NCI-H146 treated with DMSO at 0.1 percent for 48 hours (cell line): ENCODE results near the gene CLN6.

ENCODE experiments used
- DNase-seq: peaks from one replicate; lab custom pipeline; 2025; ENCODE audit not compliant: unreplicated experiment; lab: John Stamatoyannopoulos, UW

CLN6 gene

GRCh38 chr15:68229386-68230156 is at the start of gene CLN6:
Gene CLN6 (minus strand): TSS chr15:68229728. CDS start chr15:68229584, 144 bp downstream.
- DNase-seq, result peak; percentile 32

DNA sequence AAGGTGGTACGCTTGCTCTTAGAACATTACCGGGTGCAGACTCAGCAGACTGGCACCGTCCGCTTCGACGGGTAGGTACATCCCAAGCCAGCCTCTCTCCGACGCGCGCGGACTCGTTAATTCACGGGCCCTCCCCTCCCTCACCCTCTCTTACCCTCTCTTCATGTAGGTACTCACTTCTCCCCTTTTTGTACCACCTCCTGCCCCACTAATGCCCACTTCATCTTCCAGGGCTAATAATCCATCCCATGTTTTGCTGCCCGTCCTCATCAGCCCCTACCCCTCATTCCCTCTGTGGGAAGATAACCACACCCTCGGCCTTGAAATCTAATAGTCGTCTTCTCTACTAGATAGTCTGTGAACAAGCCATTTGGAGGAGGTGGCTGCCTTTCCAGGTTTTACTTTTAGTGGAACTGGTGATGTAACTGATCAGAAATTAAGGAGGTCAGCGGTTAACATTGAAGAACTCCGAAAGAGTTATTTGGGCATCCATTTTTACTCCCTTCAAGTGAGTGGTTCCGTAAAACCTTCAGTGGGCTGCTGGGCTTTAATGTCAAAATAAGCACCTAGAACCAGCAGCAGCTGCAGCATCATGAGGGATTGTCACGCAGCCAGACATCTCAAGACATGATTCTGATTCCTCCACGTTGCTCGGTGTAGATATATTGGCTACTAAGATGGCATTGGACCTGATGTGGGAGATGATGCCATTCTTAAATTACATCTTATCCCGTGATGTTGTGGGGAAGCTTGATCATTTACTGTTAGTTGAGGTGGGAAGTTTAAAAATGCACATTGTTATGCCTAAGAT is 49.3 kb upstream of the CLN6 start:
- peak; percentile 10 for DNase-seq

DNA sequence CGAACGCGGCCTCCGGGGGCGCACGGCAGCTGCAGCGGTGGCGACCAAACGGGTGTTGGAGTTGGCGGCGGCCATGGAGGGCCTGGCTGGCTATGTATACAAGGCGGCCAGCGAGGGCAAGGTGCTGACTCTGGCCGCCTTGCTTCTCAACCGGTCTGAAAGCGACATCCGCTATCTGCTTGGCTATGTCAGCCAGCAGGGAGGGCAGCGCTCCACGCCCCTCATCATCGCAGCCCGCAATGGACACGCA is 48.7 kb upstream of the CLN6 start:
- DNase-seq, result no peak

- DNase-seq, result peak; percentile 63
These were observed 48.2 kb upstream of the CLN6 start, which contains the start of gene FEM1B for GRCh38 chr15:68277603-68278344. Gene FEM1B (plus strand): TSS chr15:68277745. CDS start chr15:68278418, 673 bp downstream.

GRCh38 chr15:68277131-68277602 is 47.6 kb upstream of the CLN6 start:
- peak; percentile 61 for DNase-seq

DNA sequence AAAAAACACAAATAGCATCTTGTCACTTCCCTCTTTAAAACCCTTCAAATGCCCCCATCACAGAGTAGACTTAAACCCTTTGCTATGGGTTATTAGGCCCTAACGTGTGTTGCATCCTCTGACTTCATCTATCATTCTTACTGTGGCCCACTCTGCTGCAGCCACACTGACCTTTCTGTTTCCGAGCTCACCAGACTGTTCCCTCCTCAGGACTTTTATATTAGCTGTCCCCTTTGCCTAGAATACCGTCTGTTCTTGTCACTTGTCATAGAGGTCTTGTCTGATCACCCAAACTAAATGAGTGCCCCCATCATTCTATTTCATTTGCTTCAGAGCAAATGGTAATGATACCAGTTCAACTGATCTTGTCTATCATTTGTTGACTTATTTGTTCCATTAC is 47.1 kb upstream of the CLN6 start:
- DNase-seq, result no peak

GRCh38 chr15:68275165-68275746 is 45.7 kb upstream of the CLN6 start:
- DNase-seq, result no peak

- no peak for DNase-seq
These were observed 44.8 kb upstream of the CLN6 start for GRCh38 chr15:68274201-68274848.

GRCh38 chr15:68272721-68273271 is 43.3 kb upstream of the CLN6 start:
- DNase-seq, result no peak

- no peak for DNase-seq
These were observed 42.4 kb upstream of the CLN6 start for GRCh38 chr15:68271854-68272471.

DNA sequence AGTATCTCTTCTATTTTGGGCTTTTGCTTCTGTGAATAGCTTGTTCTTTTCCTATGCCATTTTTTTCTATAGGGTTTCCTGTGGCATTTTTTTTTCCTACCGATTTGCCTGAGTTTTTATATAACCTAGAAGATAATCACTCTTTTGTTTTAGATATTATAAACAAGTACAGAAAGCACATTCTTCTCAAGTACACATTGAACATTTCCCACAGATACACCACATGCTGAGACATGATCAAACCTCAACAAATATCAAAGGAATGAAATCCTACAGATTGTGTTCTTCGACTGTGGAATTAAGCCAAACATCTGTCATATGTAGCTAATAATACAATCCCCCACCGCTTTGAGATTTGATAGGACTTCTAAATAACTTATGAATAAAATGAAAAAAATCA is 38.9 kb upstream of the CLN6 start:
- no peak for DNase-seq

GRCh38 chr15:68265674-68266073 is 36.1 kb upstream of the CLN6 start:
- no peak for DNase-seq

- no peak for DNase-seq
These were observed 35.6 kb upstream of the CLN6 start for GRCh38 chr15:68265081-68265480.

- no peak for DNase-seq
These were observed 34.8 kb upstream of the CLN6 start for GRCh38 chr15:68264282-68264681.

- no peak for DNase-seq
These were observed 33.2 kb upstream of the CLN6 start for GRCh38 chr15:68262514-68263356.

- no peak for DNase-seq
These were observed 32.5 kb upstream of the CLN6 start for GRCh38 chr15:68261980-68262379.

DNA sequence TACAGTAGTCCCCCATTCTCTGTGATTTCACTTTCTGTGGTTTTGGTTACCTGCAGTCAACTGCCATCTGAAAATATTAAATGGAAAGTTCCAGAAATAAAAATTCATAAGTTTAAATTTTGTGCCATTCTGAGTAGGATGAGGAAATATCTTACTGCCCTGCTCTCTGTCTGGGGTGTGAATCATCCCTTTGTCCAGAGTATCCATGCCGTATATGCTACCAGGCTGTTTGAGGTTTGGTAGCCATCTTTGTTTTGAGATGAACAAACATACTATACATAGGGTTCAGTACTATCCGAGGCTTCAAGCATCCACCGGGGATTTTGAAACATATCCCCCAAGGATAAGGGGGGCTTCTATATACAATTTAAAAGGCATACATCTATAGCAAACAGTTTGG is 31.7 kb upstream of the CLN6 start:
- no peak for DNase-seq

DNA sequence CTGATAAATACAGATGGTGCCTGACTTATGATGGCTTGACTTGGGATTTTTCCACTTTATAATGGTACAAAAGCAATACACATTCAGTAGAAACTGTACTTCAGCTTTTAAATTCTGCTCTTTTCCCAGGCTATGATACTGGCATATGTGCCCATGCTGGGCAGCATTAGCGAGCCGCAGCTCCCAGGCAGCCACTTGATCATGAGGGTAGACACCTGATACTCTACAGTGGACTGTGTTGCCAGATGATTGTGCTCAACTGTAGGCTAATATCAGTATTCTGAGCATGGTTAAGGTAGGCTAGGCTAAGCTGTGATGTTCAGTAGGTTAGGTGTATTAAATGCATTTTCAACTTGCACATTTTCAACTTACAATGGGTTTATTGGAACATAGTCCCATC is 30.4 kb upstream of the CLN6 start:
- no peak for DNase-seq

- no peak for DNase-seq
These were observed 29.2 kb upstream of the CLN6 start for GRCh38 chr15:68258692-68259091.
